ENCODE results near the gene MS4A5. TPM values are rescaled to one million over a fixed set of nuclear protein-coding genes. Genes with fewer than 3 reads are reported as not detected.
A peak's percentile ranks its signal among the peaks of the same experiment; 100 is the strongest.

MS4A5 gene
- total RNA-seq, 4 donors from 2014 or later, result not detected

DNA sequence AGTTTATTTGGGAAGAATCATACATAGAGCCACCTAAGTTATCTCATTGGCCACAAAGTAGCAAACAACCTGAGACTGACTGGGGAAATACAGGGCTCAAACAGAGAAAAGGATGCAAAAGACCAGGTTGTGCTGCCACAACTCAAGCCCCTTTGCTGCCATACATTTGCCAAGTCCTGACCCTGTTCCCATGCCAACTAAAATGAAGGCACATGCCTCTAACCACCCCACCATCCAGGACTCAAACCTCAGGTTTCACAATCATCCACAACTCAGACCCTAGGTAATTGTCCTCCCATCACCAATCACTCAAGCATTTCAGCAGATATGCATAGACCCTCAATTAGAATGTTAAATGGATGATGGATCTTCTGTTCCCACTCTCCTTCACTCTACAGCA lies 24.8 kb downstream of the MS4A5 start:
- TF ChIP-seq, protein P1, sequence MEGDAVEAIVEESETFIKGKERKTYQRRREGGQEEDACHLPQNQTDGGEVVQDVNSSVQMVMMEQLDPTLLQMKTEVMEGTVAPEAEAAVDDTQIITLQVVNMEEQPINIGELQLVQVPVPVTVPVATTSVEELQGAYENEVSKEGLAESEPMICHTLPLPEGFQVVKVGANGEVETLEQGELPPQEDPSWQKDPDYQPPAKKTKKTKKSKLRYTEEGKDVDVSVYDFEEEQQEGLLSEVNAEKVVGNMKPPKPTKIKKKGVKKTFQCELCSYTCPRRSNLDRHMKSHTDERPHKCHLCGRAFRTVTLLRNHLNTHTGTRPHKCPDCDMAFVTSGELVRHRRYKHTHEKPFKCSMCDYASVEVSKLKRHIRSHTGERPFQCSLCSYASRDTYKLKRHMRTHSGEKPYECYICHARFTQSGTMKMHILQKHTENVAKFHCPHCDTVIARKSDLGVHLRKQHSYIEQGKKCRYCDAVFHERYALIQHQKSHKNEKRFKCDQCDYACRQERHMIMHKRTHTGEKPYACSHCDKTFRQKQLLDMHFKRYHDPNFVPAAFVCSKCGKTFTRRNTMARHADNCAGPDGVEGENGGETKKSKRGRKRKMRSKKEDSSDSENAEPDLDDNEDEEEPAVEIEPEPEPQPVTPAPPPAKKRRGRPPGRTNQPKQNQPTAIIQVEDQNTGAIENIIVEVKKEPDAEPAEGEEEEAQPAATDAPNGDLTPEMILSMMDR (IDR thresholded peaks at IDR 0.05), result no peak
- TF ChIP-seq POLR2A (IDR thresholded peaks at IDR 0.05), result no peak
- DNase-seq, result no peak
- H3K4me1 ChIP-seq, result peaks cover 0 to 3% (median 0%) of the 10 kb centered on the region in 4 donors

DNA sequence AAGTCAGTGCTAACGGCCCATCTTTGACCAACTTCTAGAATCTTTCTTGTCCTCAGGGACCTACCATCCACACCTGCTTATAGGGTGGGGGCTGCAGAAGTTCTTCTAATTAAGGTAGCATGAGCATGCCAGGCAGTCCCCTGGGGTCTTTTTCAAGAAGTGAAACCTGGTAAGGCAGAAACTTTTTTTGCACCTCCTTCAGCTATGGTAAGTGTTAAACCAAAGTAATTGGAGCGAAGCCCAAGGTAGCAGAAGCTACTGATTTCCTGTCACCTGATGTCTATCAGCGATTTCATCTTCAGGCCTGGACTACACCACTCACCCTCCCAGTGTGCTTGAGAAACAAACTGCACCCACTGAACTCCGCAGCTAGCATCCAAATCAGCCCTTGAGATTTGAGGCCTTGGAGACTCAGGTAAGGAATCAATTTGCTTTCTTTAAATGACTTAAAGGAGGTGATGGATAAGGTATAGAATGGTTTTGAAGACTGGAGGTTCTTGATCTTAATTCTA lies 26.2 kb downstream of the MS4A5 start, which contains the start of gene MS4A1:
MS4A1 (plus strand) TSS at position 317 of the 512 bp plus-strand sequence. CDS start 6,528 bp downstream, outside the sequence.
- TF ChIP-seq, protein P1 (IDR thresholded peaks at IDR 0.05), result no peak
- TF ChIP-seq POLR2A (IDR thresholded peaks at IDR 0.05), result no peak
- peak in 2 of 3 donors; percentile 77 to 78 for DNase-seq
- no peaks in the 10 kb centered on the region for H3K27me3 ChIP-seq
- no peaks in the 10 kb centered on the region for H3K36me3 ChIP-seq
- H3K4me3 ChIP-seq, result peak within 1 kb of the TSS in 2 of 4 donors; percentile 11 to 34
- H3K27ac ChIP-seq, result peak within 1 kb of the TSS in 2 of 4 donors; percentile 58 to 73
- no peaks in the 10 kb centered on the region for H3K9me3 ChIP-seq
- peaks cover 0 to 3% (median 0%) of the 10 kb centered on the region in 4 donors for H3K4me1 ChIP-seq

More for the DNA sequence above, 24.8 kb downstream of the MS4A5 start:
- peak overlapping the region in 1 of 4 donors; percentile 73 for H3K27ac ChIP-seq
- H3K4me3 ChIP-seq, result no peak overlapping the region
- H3K27me3 ChIP-seq, result no peaks in the 10 kb centered on the region
- no peaks in the 10 kb centered on the region for H3K36me3 ChIP-seq
- H3K9me3 ChIP-seq, result no peaks in the 10 kb centered on the region

DNA sequence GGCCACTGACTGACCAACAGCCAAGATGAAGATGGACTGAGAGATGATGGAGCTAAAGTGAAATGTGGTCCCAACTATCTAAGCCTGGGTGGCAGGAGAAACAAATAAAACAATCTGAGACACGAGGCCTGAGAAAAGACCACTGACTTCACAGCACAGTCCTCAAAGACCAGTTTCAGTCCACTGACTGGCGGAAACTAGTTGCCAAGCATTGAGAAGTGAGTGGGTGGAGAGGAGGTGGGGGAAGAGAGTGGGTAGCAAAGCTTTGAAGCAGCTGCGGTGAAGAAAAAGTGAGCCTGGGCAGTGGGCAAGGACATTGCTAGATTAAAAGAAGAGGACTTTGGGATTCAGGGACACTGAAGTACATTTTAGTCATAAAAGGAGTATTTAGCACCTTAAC lies 28.2 kb downstream of the MS4A5 start:
- H3K27ac ChIP-seq, result peak overlapping the region in 2 of 4 donors; percentile 58 to 73
- TF ChIP-seq, protein P1 (IDR thresholded peaks at IDR 0.05), result no peak
- no peak for TF ChIP-seq POLR2A (IDR thresholded peaks at IDR 0.05)

DNA sequence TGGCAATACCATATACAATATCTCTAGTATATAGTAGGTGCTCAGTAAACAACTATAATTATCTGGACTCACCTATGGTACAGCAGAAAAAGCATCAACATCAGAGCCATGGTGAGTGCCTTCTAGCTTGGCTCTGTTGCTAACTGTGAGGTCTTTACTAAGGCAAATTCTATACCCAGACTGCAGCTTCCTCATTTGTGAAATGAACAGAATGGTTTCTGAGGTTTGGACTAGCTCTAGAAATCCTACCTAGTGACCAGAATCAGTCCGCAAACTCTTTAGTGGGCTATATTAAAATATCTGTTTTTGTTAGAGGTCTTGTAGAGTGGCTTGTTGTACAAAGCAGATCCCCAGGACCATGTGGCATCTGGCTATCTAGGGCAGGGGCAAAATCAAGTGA lies 30.0 kb downstream of the MS4A5 start:
- TF ChIP-seq POLR2A (IDR thresholded peaks at IDR 0.05), result no peak
- TF ChIP-seq, protein P1 (IDR thresholded peaks at IDR 0.05), result no peak
- Histone ChIP-seq H3K9me3 (no peaks in the 10 kb centered on the region), H3K27me3 (no peaks in the 10 kb centered on the region), H3K4me3 (peak overlapping the region in 1 of 4 donors; percentile 9), H3K4me1 (peaks cover 0 to 3% (median 0%) of the 10 kb centered on the region in 4 donors), H3K36me3 (no peaks in the 10 kb centered on the region), H3K27ac (peak overlapping the region in 1 of 4 donors; percentile 46)
- DNase-seq, result no peak

More for the DNA sequence above, 28.2 kb downstream of the MS4A5 start:
- H3K9me3 ChIP-seq, result no peaks in the 10 kb centered on the region
- DNase-seq, result peak in 2 of 3 donors; percentile 64 to 70
- peak overlapping the region in 2 of 4 donors; percentile 11 to 34 for H3K4me3 ChIP-seq
- no peaks in the 10 kb centered on the region for H3K36me3 ChIP-seq
- no peaks in the 10 kb centered on the region for H3K27me3 ChIP-seq
- peaks cover 0 to 3% (median 0%) of the 10 kb centered on the region in 4 donors for H3K4me1 ChIP-seq

DNA sequence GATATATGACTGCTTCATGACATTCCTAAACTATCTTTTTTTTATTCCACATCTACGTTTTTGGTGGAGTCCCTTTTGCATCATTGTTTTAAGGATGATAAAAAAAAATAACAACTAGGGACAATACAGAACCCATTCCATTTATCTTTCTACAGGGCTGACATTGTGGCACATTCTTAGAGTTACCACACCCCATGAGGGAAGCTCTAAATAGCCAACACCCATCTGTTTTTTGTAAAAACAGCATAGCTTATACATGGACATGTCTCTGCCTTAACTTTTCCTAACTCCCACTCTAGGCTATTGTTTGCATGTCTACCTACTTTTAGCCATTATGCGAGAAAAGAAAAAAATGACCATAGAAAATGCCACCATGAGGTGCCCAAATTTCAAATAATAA lies 39.5 kb downstream of the MS4A5 start:
- Histone ChIP-seq H3K4me3 (no peak overlapping the region), H3K27me3 (no peaks in the 10 kb centered on the region)

More for the DNA sequence above, 39.5 kb downstream of the MS4A5 start:
- Histone ChIP-seq H3K9me3 (no peaks in the 10 kb centered on the region), H3K4me1 (no peaks in the 10 kb centered on the region), H3K27ac (no peak overlapping the region), H3K36me3 (no peaks in the 10 kb centered on the region)
- no peak for DNase-seq
- no peak for TF ChIP-seq POLR2A (IDR thresholded peaks at IDR 0.05)
- TF ChIP-seq, protein P1 (IDR thresholded peaks at IDR 0.05), result no peak
